Measurements from ENCODE around the gene CNTFR. TPM values are rescaled to one million over a fixed set of nuclear protein-coding genes. Genes with fewer than 3 reads are reported as not detected.

CNTFR gene
- total and polyA plus RNA-seq, 2 donors (not counting 1 experiment from before 2014, with no cell fraction given), result not detected

DNA sequence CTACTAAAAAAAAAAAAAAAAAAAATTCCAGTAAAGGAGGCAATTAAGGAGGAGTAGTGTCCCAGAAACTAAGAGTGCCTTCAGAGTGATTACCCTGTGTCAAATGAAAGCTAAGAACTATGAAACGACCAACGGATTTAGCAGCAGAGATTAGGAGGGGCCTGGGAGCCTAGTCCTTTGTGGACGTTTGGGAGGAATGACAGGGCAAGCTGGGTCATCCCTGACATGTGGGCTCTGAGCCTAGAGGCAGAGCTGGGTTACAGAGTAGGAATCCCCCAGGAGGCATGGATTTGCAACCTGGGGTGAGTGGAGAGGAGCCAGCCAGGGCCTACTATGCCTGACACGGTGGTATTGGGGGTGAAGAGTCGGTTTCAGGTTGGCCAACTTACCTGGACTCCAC is 43.6 kb upstream of the CNTFR start:
- Histone ChIP-seq H3K4me3 (ENCODE audit: control extremely low read depth in 1 of 5, extremely low read depth in 1 of 5, insufficient read depth in 1 of 5, low read depth in 2 of 5, low read length in 4 of 5) (no peak overlapping the region), H3K79me2 (ENCODE audit: control insufficient read depth, insufficient read depth, low read length) (peaks cover 26% of the 10 kb centered on the region), H3K4me1 (ENCODE audit: control insufficient read depth in 2 of 2, insufficient read depth in 2 of 2, low read length in 2 of 2) (peaks cover 22 to 37% of the 10 kb centered on the region in 2 donors), H3K27ac (ENCODE audit: low read length in 2 of 2) (no peak overlapping the region), H3K36me3 (replicated peaks in 1 of 2; ENCODE audit: control extremely low read depth in 1 of 2, control insufficient read depth in 1 of 2, extremely low read depth in 1 of 2, insufficient read depth in 2 of 2, low read length in 1 of 2) (peaks cover 0 to 3% of the 10 kb centered on the region in 2 experiments), H3K4me2 (replicated peaks; ENCODE audit: low read depth, low read length, poor library complexity, severe bottlenecking) (no peak overlapping the region), H2AFZ (ENCODE audit: insufficient read depth, low read depth, low read length, poor library complexity, severe bottlenecking) (no peak overlapping the region), H3K9ac (ENCODE audit: low read length) (no peak overlapping the region), H3K9me3 (ENCODE audit: control extremely low read depth in 1 of 3, control insufficient read depth in 2 of 3, insufficient read depth in 1 of 3, low read length in 2 of 3) (peaks cover 0 to 4% (median 0%) of the 10 kb centered on the region in 3 donors), H4K20me1 (ENCODE audit: control insufficient read depth, insufficient read depth, low read length, poor library complexity, severe bottlenecking) (peaks cover 20% of the 10 kb centered on the region), H3K27me3 (replicated peaks in 1 of 4; ENCODE audit: control extremely low read depth in 1 of 4, control insufficient read depth in 3 of 4, insufficient read depth in 4 of 4, low read length in 3 of 4) (peaks cover 0 to 24% (median 12%) of the 10 kb centered on the region in 4 experiments)
- intact Hi-C loops (cut with micrococcal nuclease), result loop anchor here (1.0 to 2.0 kb wide), 2 partner anchors 21 to 84 kb away; partner anchors contain the start of gene RPP25L
- ChIA-PET CTCF (interaction anchor here (0.6 to 8.4 kb wide), 23 partner anchors 10 to 253 kb away, joined by 3 to 150 read pairs (median 7); partner anchors contain the start of genes CCL27, DCTN3, DNAI1 and FAM219A), POLR2A (interaction anchor here (1.0 to 1.3 kb wide), 4 partner anchors 11 to 20 kb away, joined by 3 to 8 read pairs (median 4); partner anchors contain the start of gene DCTN3)
- Mint-ChIP-seq H3K27ac (no peak overlapping the region), H3K27me3 (peaks cover 22% of the 10 kb centered on the region), H3K4me1 (peaks cover 35% of the 10 kb centered on the region), H3K9me3 (ENCODE audit: insufficient read depth) (no peaks in the 10 kb centered on the region), H3K4me3 (no peak overlapping the region)
- ATAC-seq (ENCODE audit: low read depth), result no peak
- TF ChIP-seq EZH2 (IDR thresholded peaks at IDR 0.05; ENCODE audit: borderline replicate concordance, insufficient read depth, low read depth, low read length, poor library complexity, severe bottlenecking), result no peak
- TF ChIP-seq CTCF (IDR thresholded peaks at IDR 0.05), result no peak
- WGBS (ENCODE audit: insufficient coverage), result 80% methylated on average over 3 of the region's 5 CpGs
- DNase-seq, result no peak

- H3K4me3 Mint-ChIP-seq, result peak overlapping the region; percentile 91
- H3K4me1 ChIP-seq (ENCODE audit: control insufficient read depth in 2 of 2, insufficient read depth in 2 of 2, low read length in 2 of 2), result peaks cover 20 to 23% of the 10 kb centered on the region in 2 donors
- peaks cover 0 to 11% (median 0%) of the 10 kb centered on the region in 3 donors for H3K9me3 ChIP-seq (ENCODE audit: control extremely low read depth in 1 of 3, control insufficient read depth in 2 of 3, insufficient read depth in 1 of 3, low read length in 2 of 3)
- no peak overlapping the region for H2AFZ ChIP-seq (ENCODE audit: insufficient read depth, low read depth, low read length, poor library complexity, severe bottlenecking)
- H3K4me1 Mint-ChIP-seq, result peaks cover 19% of the 10 kb centered on the region
- peaks cover 16% of the 10 kb centered on the region for H3K79me2 ChIP-seq (ENCODE audit: control insufficient read depth, insufficient read depth, low read length)
- ATAC-seq (ENCODE audit: low read depth) (no peak), DNase-seq (no peak)
- no peak overlapping the region for H3K4me3 ChIP-seq (ENCODE audit: control extremely low read depth in 1 of 5, extremely low read depth in 1 of 5, insufficient read depth in 1 of 5, low read depth in 2 of 5, low read length in 4 of 5)
- CTCF ChIA-PET, result interaction anchor here (1.1 to 1.6 kb wide), 4 partner anchors 10 to 27 kb away, joined by 3 to 5 read pairs (median 4); partner anchors contain the start of genes DCTN3 and RPP25L
- peaks cover 0 to 3% of the 10 kb centered on the region in 2 experiments for H3K36me3 ChIP-seq (replicated peaks in 1 of 2; ENCODE audit: control extremely low read depth in 1 of 2, control insufficient read depth in 1 of 2, extremely low read depth in 1 of 2, insufficient read depth in 2 of 2, low read length in 1 of 2)
- H3K27me3 Mint-ChIP-seq, result peaks cover 45% of the 10 kb centered on the region
- no peaks in the 10 kb centered on the region for H3K9me3 Mint-ChIP-seq (ENCODE audit: insufficient read depth)
- no peak overlapping the region for H3K27ac ChIP-seq (ENCODE audit: low read length in 2 of 2)
- H4K20me1 ChIP-seq (ENCODE audit: control insufficient read depth, insufficient read depth, low read length, poor library complexity, severe bottlenecking), result peaks cover 18% of the 10 kb centered on the region
- H3K27me3 ChIP-seq (replicated peaks in 1 of 4; ENCODE audit: control extremely low read depth in 1 of 4, control insufficient read depth in 3 of 4, insufficient read depth in 4 of 4, low read length in 3 of 4), result peaks cover 0 to 50% (median 38%) of the 10 kb centered on the region in 4 experiments
- H3K4me2 ChIP-seq (replicated peaks; ENCODE audit: low read depth, low read length, poor library complexity, severe bottlenecking), result no peak overlapping the region
- no peak for TF ChIP-seq CTCF (IDR thresholded peaks at IDR 0.05)
- TF ChIP-seq EZH2 (IDR thresholded peaks at IDR 0.05; ENCODE audit: borderline replicate concordance, insufficient read depth, low read depth, low read length, poor library complexity, severe bottlenecking), result no peak
- 61% methylated on average over 5 of the region's 5 CpGs for WGBS (ENCODE audit: insufficient coverage)
- POLR2A ChIA-PET, result no interaction called here
- intact Hi-C loops (cut with micrococcal nuclease), result no loop called here
- no peak overlapping the region for H3K9ac ChIP-seq (ENCODE audit: low read length)
- H3K27ac Mint-ChIP-seq, result no peak overlapping the region
Measured at GRCh38 chr9:34630402-34631154, 41.1 kb upstream of the CNTFR start.

All from B cell (primary cell).